OCI-LY7 (cell line): ENCODE results near the gene BOD1.

ENCODE experiments used
- CTCF ChIP-seq: fragments of 200-600 bp; sonication (generic); conservative IDR thresholded peaks from 2 replicates; pipeline ENCODE4 v1.5.1; 2014; ENCODE audit warnings: mild to moderate bottlenecking, antibody characterized with exemption, low read length, moderate library complexity, mixed read lengths
- EZH2phosphoT487 ChIP-seq: fragments of 200-600 bp; sonication (generic); IDR thresholded peaks from 2 replicates; pipeline ENCODE4 v1.6.1; 2018; ENCODE audit warnings: low read depth, borderline replicate concordance, mild to moderate bottlenecking, mixed run types, antibody characterized with exemption, low read length, moderate library complexity, mixed read lengths

- TF ChIP-seq CTCF (no peak), EZH2phosphoT487 (no peak)
These were observed 48.9 kb downstream of the BOD1 start for GRCh38 chr5:173567548-173567947.
